NCI-H2171 treated with DMSO at 0.1 percent for 48 hours (cell line): ENCODE results near the gene HES6.
"Not testable (repeated sequence)": the region's sequence is repeated elsewhere in the genome, so short reads cannot be mapped to it uniquely, and the experiment has no call there.

Experiments
- DNase-seq: peaks from one replicate; lab custom pipeline; 2025; lab: John Stamatoyannopoulos, UW

HES6 gene

GRCh38 chr2:238239863-238240756 lies at the start of gene HES6:
Gene HES6 (minus strand): TSS chr2:238240038. CDS start chr2:238239905, 133 bp downstream.
- DNase-seq, result peak; percentile 76

GRCh38 chr2:238289574-238289973 lies 49.7 kb upstream of the HES6 start:
- no peak for DNase-seq

GRCh38 chr2:238288650-238289573 lies 49.1 kb upstream of the HES6 start:
- DNase-seq, result peak; percentile 90

GRCh38 chr2:238287737-238288649 lies 48.2 kb upstream of the HES6 start, which contains the start of gene PER2:
Gene PER2 (minus strand): TSS chr2:238288610. CDS start chr2:238277936, 10,674 bp downstream.
- peak; percentile 3 for DNase-seq

GRCh38 chr2:238286987-238287736 lies 47.3 kb upstream of the HES6 start:
- peak; percentile 6 for DNase-seq

GRCh38 chr2:238286551-238286950 lies 46.7 kb upstream of the HES6 start:
- DNase-seq, result peak; percentile 19

DNA sequence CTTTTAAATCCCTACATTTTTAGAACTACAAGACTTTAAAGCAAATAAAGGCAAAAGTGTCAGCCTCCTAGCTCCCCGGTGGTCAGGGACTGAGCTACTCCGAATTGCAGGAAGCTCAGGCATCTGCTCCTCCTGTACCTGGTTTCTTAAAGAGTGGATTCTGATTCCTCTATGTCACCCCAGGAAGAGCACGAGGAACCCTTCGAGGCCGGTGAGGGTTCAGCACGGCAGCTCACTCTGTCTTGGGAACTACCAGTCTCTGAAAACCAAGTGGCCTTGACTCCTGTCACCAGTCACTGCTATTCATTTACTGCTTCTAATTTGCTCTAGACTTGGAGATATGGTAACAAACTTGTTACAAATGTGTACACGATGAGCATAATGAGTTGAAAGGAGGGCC lies 46.3 kb upstream of the HES6 start:
- no peak for DNase-seq

DNA sequence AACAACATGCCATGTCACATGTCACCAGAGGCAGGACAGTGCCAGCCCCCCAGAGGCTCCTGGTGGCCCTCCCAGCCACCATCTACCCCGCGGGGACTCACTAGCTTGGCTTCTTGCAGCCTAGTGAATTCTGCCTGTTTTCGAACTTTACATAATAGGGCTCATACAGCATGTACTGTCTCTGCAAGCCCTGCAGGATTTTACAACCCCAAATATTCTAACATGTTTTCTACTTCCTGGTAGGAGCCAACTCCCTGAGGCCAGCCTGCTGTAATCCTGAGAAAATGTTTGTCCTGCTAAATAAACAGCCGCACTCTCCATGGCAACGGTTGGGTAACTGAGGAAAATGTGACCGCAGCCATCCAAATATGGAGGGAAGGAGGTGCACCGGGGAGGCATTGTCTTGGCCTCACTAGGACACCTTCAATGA lies 45.8 kb upstream of the HES6 start:
- no peak for DNase-seq

DNA sequence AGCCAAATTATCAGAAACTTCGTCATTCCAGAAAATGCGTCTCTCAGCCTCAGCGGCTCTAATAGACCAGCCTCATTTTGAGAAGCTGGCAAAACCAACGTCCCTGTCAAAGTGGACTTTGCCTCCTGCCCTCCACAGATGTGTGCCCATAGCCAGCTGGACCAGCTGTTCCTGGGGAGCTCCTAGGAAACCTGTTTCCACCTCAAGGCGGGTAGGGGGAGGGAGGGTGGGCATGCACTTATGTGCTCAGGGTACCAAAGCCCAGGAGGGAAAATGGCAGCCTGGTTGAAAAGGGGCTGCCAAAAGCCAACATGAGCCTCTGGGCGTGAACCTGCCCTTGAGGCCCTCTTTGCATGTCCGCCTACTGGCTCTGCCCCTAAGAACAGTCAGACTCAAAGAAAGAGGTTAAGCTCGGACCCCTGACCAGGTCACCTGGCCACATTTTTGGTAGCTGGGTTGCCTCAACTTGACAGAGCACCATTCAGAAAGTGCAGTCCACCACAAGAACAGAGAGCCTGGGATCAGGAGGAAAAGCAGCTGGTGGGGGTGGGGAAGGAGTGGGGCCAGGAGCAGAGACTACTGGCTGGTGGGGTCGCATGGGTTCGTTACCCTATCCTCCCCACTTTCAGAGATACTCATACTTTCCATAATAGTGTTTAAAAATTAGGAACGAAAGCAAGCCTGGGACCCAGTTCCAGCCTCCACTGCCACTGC lies 45.1 kb upstream of the HES6 start:
- no peak for DNase-seq

- DNase-seq, result no peak
These were observed 43.3 kb upstream of the HES6 start for GRCh38 chr2:238282861-238283738.

DNA sequence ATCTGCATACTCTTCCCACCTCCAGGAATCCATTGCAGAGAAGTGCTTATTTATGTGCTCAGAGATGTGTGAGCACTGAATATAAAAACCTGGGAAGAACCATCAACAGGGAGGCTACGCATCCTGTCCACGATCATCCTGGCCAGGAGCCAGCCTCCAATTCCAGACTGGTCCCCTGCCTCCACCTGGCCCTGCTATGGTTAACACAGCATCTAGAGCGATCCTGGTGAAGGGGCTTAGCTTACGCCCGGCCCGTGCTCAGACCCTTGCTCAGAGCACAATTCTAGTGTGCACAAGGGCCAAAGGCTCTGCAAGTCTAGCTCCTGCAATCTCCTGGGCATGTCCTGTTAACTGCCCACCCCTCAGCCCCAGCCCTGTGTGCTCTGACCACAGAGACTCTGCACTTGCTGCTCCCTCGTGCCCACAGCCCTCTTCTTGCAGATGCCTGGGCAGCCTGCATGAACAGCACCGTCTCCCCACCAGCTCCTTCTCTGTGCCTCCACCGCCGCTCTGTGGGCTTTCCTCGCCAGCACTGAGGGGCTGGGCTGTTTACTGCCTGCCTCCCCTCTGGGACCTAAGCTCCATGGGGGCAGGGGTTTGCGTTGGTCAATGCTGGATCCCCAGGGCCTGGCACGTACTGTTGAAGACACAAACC lies 42.1 kb upstream of the HES6 start:
- DNase-seq, result no peak

DNA sequence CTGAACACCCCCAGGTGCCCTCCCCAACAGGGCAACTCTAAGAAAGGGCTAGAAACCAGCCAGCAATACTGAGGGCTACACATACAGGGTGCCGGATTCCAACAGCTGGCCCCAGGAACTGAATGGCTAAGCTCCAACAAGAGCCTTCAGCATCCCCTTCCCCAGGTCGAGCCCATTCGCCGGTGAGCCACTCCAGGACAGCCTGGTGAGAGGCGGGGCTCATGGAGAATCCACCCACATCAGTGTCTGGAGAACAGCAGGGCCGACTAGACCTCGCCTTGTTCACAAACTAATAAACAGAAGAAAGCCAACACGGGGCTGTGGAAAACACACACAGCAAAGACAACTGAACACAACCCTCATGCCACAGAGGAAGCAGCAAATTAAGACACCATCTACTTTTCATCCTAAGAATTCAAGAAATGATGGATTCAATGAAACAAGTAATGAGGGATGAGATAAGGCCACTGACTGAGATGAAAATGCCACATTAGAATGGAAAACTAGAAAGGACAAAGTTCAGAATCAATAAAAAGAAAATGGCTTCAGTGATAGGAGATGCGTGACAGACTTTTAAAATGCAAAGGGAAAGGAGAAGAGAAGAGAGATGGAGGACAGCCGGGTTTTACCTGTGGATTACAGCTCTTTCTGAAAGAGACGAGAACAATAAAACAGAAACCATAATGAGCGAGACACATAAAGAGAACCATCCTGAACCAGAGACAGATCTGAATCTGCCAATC lies 40.4 kb upstream of the HES6 start:
- DNase-seq, result no peak

DNA sequence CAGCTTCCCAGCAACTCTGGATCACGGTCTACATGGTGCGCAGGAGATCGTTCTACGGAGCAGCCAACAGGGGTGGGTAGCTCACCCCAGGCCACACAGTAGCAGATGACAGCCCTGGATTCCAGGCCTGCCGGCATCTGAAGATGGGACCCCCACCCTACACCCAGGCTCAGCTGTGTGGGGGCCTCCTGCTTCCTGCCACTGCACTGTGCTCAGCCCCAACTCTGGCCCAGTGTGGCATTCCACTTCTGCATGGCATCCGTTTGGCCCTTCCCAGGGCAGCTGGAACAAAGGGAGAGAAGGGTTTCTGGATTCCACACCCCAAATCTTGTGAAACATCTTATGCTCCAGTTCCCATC lies 39.5 kb upstream of the HES6 start:
- no peak for DNase-seq

DNA sequence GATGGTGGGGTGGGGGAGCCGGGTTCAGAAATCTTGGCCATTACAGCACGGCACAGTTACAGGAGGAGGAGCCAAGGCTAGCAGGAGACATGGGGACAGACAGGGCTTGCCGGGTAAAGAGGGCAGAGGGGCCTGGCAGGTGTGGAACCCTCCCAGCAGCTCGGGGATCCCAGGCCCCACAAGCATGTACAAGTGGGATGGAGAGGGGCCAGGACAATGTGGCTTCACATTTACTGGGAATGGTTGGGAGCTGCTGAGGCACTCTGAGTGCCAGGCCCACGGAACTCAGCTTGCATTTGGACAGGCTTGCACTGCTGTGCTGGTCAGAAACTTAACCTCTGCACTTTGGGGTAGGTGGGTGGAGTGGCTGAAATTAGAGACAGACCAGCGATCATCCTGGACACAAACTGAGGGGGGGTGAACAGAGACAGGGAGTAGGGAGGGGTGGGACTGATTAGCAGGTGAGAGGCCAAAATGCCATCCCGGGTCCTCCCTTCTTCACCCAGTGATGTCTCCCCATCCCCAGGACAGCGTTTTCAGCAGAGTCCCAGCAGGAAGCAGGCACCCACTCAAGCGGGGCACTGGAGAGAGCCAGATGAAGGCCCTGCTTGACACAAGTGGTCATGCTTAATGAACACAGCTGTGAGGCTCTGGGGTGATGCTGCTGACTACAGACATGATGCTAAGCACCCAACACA lies 38.9 kb upstream of the HES6 start:
- no peak for DNase-seq

- DNase-seq, result no peak
These were observed 37.9 kb upstream of the HES6 start for GRCh38 chr2:238277695-238278094.

DNA sequence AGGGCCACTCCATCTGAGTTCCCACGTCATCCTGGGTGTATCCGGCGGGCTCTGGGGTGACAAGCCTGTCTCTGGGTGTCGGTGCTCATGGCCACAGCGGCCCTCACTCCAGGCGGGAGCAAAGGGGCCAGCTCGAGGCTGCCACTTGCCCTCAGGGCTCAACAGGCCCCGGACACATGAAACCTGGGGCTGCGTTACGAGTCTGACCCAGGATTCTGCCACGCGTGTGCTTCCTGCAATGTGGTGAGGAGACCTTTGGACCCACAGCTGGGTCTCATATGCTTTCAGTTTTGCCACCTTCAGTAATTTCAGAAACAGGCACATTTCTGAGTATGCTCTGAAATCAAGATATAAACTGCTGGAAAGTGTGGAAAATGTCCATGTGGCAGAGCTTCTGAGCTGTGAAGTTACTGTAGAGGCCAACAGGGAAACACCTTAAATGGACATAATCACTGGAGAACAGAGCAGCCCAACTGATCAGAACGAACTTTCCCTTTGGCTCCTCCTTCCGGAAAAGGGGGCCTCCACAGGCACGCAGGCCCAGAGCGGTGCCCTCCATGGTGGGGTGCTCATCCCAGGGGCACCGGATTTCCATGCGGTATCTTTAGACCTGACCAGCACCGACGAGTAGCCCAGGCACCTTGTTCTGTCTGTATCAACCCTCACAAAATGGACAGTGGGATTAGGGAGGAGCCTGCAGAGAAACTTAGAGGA lies 34.5 kb upstream of the HES6 start:
- DNase-seq, result no peak

GRCh38 chr2:238273433-238273832 lies 33.6 kb upstream of the HES6 start:
- not testable (repeated sequence) for DNase-seq
